CD14-positive monocyte (primary cell): ENCODE measurements around the gene IL17C. TPM values are rescaled to one million over a fixed set of nuclear protein-coding genes. Genes with fewer than 3 reads are reported as not detected.

Source experiments
- DNase-seq, 3 donors: peaks; one replicate each; pipeline ENCODE4 v3.0.0-alpha.2; 2011 to 2022
- H2AFZ ChIP-seq: 2 replicates; pipeline ENCODE4 v1.6.0; 2012; ENCODE audit warnings: mild to moderate bottlenecking, low read depth, low read length, inconsistent platforms; ENCODE audit not compliant: insufficient read depth, poor library complexity, severe bottlenecking
- H3K27ac ChIP-seq, 2 donors: 1 replicate in 1 of 2; 2 replicates in 1 of 2; pipeline ENCODE4 v1.5.1; 2012 to 2013; ENCODE audit warnings: low read length in 2 of 2, control low read depth in 1 of 2, inconsistent platforms in 1 of 2, low read depth in 1 of 2, mild to moderate bottlenecking in 1 of 2
- H3K27me3 ChIP-seq, 2 donors: one replicate each; pipeline versions ENCODE4 v1.6.0 to v1.6.1; 2011 to 2013; ENCODE audit warnings: low read length in 2 of 2; ENCODE audit not compliant: control insufficient read depth in 2 of 2, insufficient read depth in 2 of 2
- H3K36me3 ChIP-seq, 2 donors: replicated peaks in 1 of 2; 1 replicate in 1 of 2; 2 replicates in 1 of 2; pipeline versions ENCODE4 v1.5.1 to v1.6.1; 2012 to 2013; ENCODE audit warnings: low read length in 2 of 2, control low read depth in 1 of 2, inconsistent platforms in 1 of 2, mild to moderate bottlenecking in 1 of 2; ENCODE audit not compliant: insufficient read depth in 2 of 2, control insufficient read depth in 1 of 2
- H3K4me1 ChIP-seq, 2 donors: 1 replicate in 1 of 2; 2 replicates in 1 of 2; pipeline versions ENCODE4 v1.5.1 to v1.6.1; 2012 to 2013; ENCODE audit warnings: low read length in 2 of 2, control low read depth in 1 of 2, inconsistent platforms in 1 of 2, mild to moderate bottlenecking in 1 of 2, moderate library complexity in 1 of 2; ENCODE audit not compliant: insufficient read depth in 2 of 2, control insufficient read depth in 1 of 2
- H3K4me2 ChIP-seq: replicated peaks from 2 replicates; pipeline ENCODE3; 2012; ENCODE audit warnings: low read length, moderate library complexity, mild to moderate bottlenecking; ENCODE audit not compliant: poor library complexity, severe bottlenecking; ENCODE audit errors: extremely low read depth
- H3K4me3 ChIP-seq, 3 experiments: fragments of 200-600 bp in 1 of 3; sonication (generic) in 1 of 3; replicated peaks in 1 of 3; 1 replicate in 2 of 3; 2 replicates in 1 of 3; pipeline ENCODE4 v1.5.1; 2011 to 2013; ENCODE audit warnings: low read length in 3 of 3, mild to moderate bottlenecking in 3 of 3, control low read depth in 2 of 3, low read depth in 2 of 3, inconsistent platforms in 1 of 3, moderate library complexity in 1 of 3
- H3K79me2 ChIP-seq: 2 replicates; pipeline ENCODE4 v1.6.0; 2012; ENCODE audit warnings: mild to moderate bottlenecking, control low read depth, inconsistent platforms, low read length, moderate library complexity; ENCODE audit not compliant: insufficient read depth
- H3K9ac ChIP-seq: 2 replicates; pipeline ENCODE4 v1.6.0; 2017; ENCODE audit warnings: low read length, mild to moderate bottlenecking; ENCODE audit not compliant: insufficient read depth, poor library complexity, severe bottlenecking
- H3K9me3 ChIP-seq, 2 donors: replicated peaks in 1 of 2; 1 replicate in 1 of 2; 2 replicates in 1 of 2; pipeline versions ENCODE4 v1.5.1 to v1.6.1; 2012 to 2013; ENCODE audit warnings: low read length in 2 of 2, control low read depth in 1 of 2; ENCODE audit not compliant: control insufficient read depth in 1 of 2, insufficient read depth in 1 of 2
- H4K20me1 ChIP-seq: 2 replicates; pipeline ENCODE4 v1.6.0; 2012; ENCODE audit warnings: mild to moderate bottlenecking, low read length, control low read depth, moderate library complexity; ENCODE audit not compliant: insufficient read depth
- H3K27ac Mint-ChIP-seq, 7 donors: one replicate each; pipeline ENCODE4 v1.8.0; 2020; ENCODE audit warnings: mild to moderate bottlenecking in 7 of 7, mixed read lengths in 7 of 7, moderate library complexity in 6 of 7, inconsistent platforms in 2 of 7
- H3K27me3 Mint-ChIP-seq, 3 donors: one replicate each; pipeline ENCODE4 v1.8.0; 2021 to 2022; ENCODE audit warnings: low read depth in 3 of 3, mild to moderate bottlenecking in 3 of 3, mixed read lengths in 3 of 3, moderate library complexity in 3 of 3, inconsistent platforms in 1 of 3
- H3K36me3 Mint-ChIP-seq, 2 donors: one replicate each; pipeline ENCODE4 v1.8.0; 2020; ENCODE audit warnings: mixed read lengths in 2 of 2, inconsistent platforms in 1 of 2, mild to moderate bottlenecking in 1 of 2
- H3K4me1 Mint-ChIP-seq: one replicate; pipeline ENCODE4 v1.8.0; 2020; ENCODE audit warnings: mild to moderate bottlenecking, mixed read lengths
- H3K4me3 Mint-ChIP-seq, 2 donors: one replicate each; pipeline ENCODE4 v1.8.0; 2020; ENCODE audit warnings: mild to moderate bottlenecking in 2 of 2, mixed read lengths in 2 of 2, moderate library complexity in 1 of 2
- H3K9me3 Mint-ChIP-seq, 7 donors: one replicate each; pipeline ENCODE4 v1.8.0; 2020 to 2022; ENCODE audit warnings: mixed read lengths in 7 of 7, mild to moderate bottlenecking in 6 of 7, moderate library complexity in 6 of 7, inconsistent platforms in 2 of 7
- CTCF ChIP-seq: fragments of 200-600 bp; IDR thresholded peaks from one replicate; pipeline ENCODE4 v1.8.0; 2022; ENCODE audit warnings: antibody characterized with exemption, mild to moderate bottlenecking
- WGBS: methylation state at CpG from one replicate; pipeline ENCODE4 v1.1.5; 2013; ENCODE audit warnings: missing lambda C conversion rate; ENCODE audit not compliant: insufficient coverage; 5-methylcytosine and 5-hydroxymethylcytosine counted together
- intact Hi-C, 2 donors: fragments of 100-400 bp; cut with micrococcal nuclease; formaldehyde crosslinking; loops; one replicate each; pipeline versions ENCODE4 v1.15.0 to v1.15.1; 2023
- polyA plus RNA-seq, 3 donors: library from polyadenylated mRNA; depleted of rRNA in 1 of 3; unstranded in 2 of 3; stranded (reverse) in 1 of 3; fragments of 300-500 nt in 2 of 3; fragments of >200 nt in 1 of 3; fragmentation: Illumina TruSeq in 2 of 3; gene quantifications; 1 replicate in 2 of 3; 2 replicates in 1 of 3; pipeline ENCODE4 v1.2.3, GENCODE V29; 2012 to 2021

Gene IL17C
- polyA plus RNA-seq, 3 donors, result 0.08 TPM; not detected in 2

- peaks cover 10% of the 10 kb centered on the region for H3K4me1 Mint-ChIP-seq
- Histone ChIP-seq H3K9me3 (no peaks in the 10 kb centered on the region), H3K4me1 (peaks cover 11 to 16% of the 10 kb centered on the region in 2 donors), H3K9ac (no peak overlapping the region), H4K20me1 (peaks cover 6% of the 10 kb centered on the region), H2AFZ (no peak overlapping the region), H3K4me2 (no peak overlapping the region), H3K36me3 (peaks cover 10 to 15% of the 10 kb centered on the region in 2 donors), H3K27me3 (no peaks in the 10 kb centered on the region), H3K4me3 (no peak overlapping the region), H3K27ac (no peak overlapping the region), H3K79me2 (peaks cover 6% of the 10 kb centered on the region)
- intact Hi-C loops, result no loop called here
- DNase-seq, result no peak
- H3K9me3 Mint-ChIP-seq, result no peaks in the 10 kb centered on the region
- H3K4me3 Mint-ChIP-seq, result no peak overlapping the region
- TF ChIP-seq CTCF, result no peak
- WGBS, result 97% methylated on average over 46 of the region's 50 CpGs
- H3K36me3 Mint-ChIP-seq, result peaks cover 22 to 53% of the 10 kb centered on the region in 2 donors
- peak overlapping the region in 2 of 7 donors; percentile 30 to 41 for H3K27ac Mint-ChIP-seq
- peaks cover 0 to 5% (median 2%) of the 10 kb centered on the region in 3 donors for H3K27me3 Mint-ChIP-seq
Measured at GRCh38 chr16:88655053-88655732, 16.8 kb downstream of the IL17C start.

GRCh38 chr16:88655733-88656281 lies 17.4 kb downstream of the IL17C start:
- DNase-seq, result no peak
- Mint-ChIP-seq H3K27ac (no peak overlapping the region), H3K9me3 (no peaks in the 10 kb centered on the region), H3K36me3 (peaks cover 22 to 55% of the 10 kb centered on the region in 2 donors), H3K4me3 (no peak overlapping the region), H3K27me3 (peaks cover 0 to 5% (median 2%) of the 10 kb centered on the region in 3 donors), H3K4me1 (peaks cover 12% of the 10 kb centered on the region)
- 90% methylated on average over 29 of the region's 29 CpGs for WGBS
- Histone ChIP-seq H3K79me2 (peaks cover under 1% of the 10 kb centered on the region), H2AFZ (no peak overlapping the region), H3K36me3 (peaks cover 10 to 15% of the 10 kb centered on the region in 2 donors), H3K4me3 (no peak overlapping the region), H3K9me3 (no peaks in the 10 kb centered on the region), H4K20me1 (no peaks in the 10 kb centered on the region), H3K27me3 (no peaks in the 10 kb centered on the region), H3K4me2 (no peak overlapping the region), H3K27ac (no peak overlapping the region), H3K4me1 (peaks cover 11 to 16% of the 10 kb centered on the region in 2 donors), H3K9ac (no peak overlapping the region)
- intact Hi-C loops, result no loop called here
- no peak for TF ChIP-seq CTCF
